ES-I3 (cell line): ENCODE measurements around the gene C4orf51.

ENCODE experiments used
- H3K36me3 ChIP-seq: 2 replicates; pipeline ENCODE4 v1.6.1; 2013; ENCODE audit warnings: mild to moderate bottlenecking, low read length, control low read depth, moderate library complexity; ENCODE audit not compliant: insufficient read depth
- H3K4me1 ChIP-seq: 2 replicates; pipeline ENCODE4 v1.6.1; 2013; ENCODE audit warnings: mild to moderate bottlenecking, control low read depth, low read length; ENCODE audit not compliant: insufficient read depth
- H3K9ac ChIP-seq: 2 replicates; pipeline ENCODE4 v1.6.1; 2013; ENCODE audit warnings: low read depth, mild to moderate bottlenecking, low read length, moderate library complexity
- H3K9me3 ChIP-seq: 2 replicates; pipeline ENCODE4 v1.6.1; 2013; ENCODE audit warnings: mild to moderate bottlenecking, low read length, moderate library complexity; ENCODE audit not compliant: control insufficient read depth, insufficient read depth

C4orf51 gene

DNA sequence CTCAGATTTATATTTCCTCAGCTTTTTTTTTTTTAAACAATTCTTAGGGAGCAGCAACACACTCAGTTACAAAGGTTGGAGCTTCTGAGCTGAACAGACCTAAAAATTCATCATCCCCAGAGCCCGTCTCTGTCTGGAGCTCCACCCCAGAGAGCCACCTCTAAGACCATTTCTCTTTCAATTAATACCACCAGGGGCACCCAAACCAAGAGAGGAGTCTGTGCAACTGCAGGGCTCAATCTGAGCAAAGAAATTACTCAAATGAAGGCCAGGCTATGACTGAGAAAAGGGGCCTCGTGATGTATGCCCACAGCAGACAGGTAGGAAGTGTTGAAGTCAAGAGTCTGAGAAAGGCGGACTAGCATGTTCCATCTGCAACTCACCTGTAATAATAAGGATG lies 95.5 kb downstream of the C4orf51 start:
- Histone ChIP-seq H3K4me1 (peaks cover 10% of the 10 kb centered on the region), H3K9ac (no peak overlapping the region), H3K36me3 (peaks cover 27% of the 10 kb centered on the region), H3K9me3 (no peaks in the 10 kb centered on the region)

DNA sequence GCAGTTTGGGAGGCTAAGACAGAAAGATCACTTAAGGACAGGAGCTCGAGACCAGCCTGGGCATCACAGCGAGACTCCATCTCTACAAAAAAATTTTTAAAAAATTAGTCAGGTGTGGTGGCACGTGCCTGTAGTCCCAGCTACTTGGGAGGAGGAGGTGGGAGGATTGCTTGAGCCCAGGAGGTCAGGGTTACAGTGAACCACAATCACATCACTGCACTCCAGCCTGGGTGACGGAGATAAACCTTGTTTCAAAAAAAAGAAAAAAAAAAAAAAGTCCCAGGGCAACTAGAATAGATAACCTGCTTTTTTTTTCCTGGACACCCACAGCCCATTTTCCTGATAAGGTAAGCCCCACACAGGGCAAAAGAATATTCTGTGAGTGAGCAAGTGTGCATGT lies 96.3 kb downstream of the C4orf51 start:
- peaks cover 27% of the 10 kb centered on the region for H3K36me3 ChIP-seq
- H3K9ac ChIP-seq = no peak overlapping the region
- no peaks in the 10 kb centered on the region for H3K9me3 ChIP-seq
- peaks cover 13% of the 10 kb centered on the region for H3K4me1 ChIP-seq

DNA sequence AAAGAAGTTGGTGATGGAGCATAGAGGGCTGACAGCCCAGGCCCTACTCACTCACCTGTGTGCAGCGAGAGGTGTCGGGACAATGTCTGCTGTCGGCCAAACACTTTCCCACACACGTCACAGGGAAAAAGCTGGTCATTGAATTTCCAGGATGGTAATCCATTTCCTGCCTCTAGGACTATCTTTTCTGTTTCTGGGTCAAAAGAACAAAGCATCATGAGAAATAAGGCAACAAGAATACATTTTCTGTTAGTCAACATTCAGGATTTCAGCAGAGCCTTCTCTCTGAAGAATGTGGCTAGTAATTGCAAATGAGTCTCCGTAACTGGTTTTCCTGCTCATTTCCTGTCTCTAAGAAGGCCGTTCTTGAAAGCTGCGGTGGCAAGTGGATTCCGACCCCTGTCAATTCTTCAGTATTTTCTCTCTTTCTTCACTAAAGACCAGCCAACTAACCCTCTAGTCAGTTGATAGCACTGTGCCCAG lies 99.4 kb downstream of the C4orf51 start:
- Histone ChIP-seq H3K36me3 (peaks cover 17% of the 10 kb centered on the region), H3K9me3 (peaks cover 9% of the 10 kb centered on the region), H3K4me1 (peaks cover 13% of the 10 kb centered on the region), H3K9ac (no peak overlapping the region)

DNA sequence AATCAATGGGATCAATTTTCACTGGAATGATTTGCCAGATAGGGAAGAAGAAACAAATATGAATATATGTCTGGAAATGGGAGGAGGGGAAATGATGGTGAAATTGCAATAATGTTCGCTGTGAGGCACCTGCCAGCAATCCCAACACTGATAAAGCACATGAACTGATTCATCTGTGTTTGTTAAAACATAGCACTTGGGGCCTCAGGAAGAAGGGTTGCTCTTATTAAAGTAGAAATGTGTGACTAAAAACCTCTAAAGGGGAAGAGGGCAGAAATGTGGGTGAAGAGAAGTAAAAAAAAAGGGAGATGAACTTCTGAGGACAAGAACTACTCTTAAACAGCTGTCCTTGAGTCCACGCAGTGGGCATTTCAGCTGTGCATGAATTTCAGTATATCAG lies 101.4 kb downstream of the C4orf51 start:
- H3K36me3 ChIP-seq = peaks cover 5% of the 10 kb centered on the region
- H3K4me1 ChIP-seq = peaks cover 13% of the 10 kb centered on the region
- H3K9me3 ChIP-seq = peaks cover 10% of the 10 kb centered on the region
- H3K9ac ChIP-seq = no peak overlapping the region
